ENCODE data around the gene ZNF71.
"Not testable (repeated sequence)": the region's sequence is repeated elsewhere in the genome, so short reads cannot be mapped to it uniquely, and the experiment has no call there.

Gene ZNF71

GRCh38 chr19:56622374-56622773 lies 27.3 kb downstream of the ZNF71 start:
- DNase-seq (ENCODE audit: low read depth) = no peak

- no peak for DNase-seq (ENCODE audit: low read depth)
Measured at GRCh38 chr19:56623006-56623405, 27.9 kb downstream of the ZNF71 start.

- no peak for DNase-seq (ENCODE audit: low read depth)
Measured at GRCh38 chr19:56625708-56626107, 30.6 kb downstream of the ZNF71 start.

- DNase-seq (ENCODE audit: low read depth) = no peak
Measured at GRCh38 chr19:56633021-56633420, 37.9 kb downstream of the ZNF71 start.

GRCh38 chr19:56637976-56638555 lies 43.0 kb downstream of the ZNF71 start:
- DNase-seq (ENCODE audit: low read depth) = peak; percentile 53

- peak; percentile 2 for DNase-seq (ENCODE audit: low read depth)
Measured at GRCh38 chr19:56639217-56639616, 44.1 kb downstream of the ZNF71 start.

- DNase-seq (ENCODE audit: low read depth) = no peak
Measured at GRCh38 chr19:56642711-56643459, 47.8 kb downstream of the ZNF71 start, which contains the start of gene SMIM17. Gene SMIM17, plus strand, starts transcription at chr19:56643159. Its CDS starts 2,509 bp downstream, at chr19:56645668.

- no peak for DNase-seq (ENCODE audit: low read depth)
Measured at GRCh38 chr19:56643460-56643955, 48.4 kb downstream of the ZNF71 start.

- no peak for DNase-seq (ENCODE audit: low read depth)
Measured at GRCh38 chr19:56654151-56654550, 59.0 kb downstream of the ZNF71 start.

- no peak for DNase-seq (ENCODE audit: low read depth)
Measured at GRCh38 chr19:56660381-56661107, 65.4 kb downstream of the ZNF71 start.

GRCh38 chr19:56661248-56661647 lies 66.1 kb downstream of the ZNF71 start:
- DNase-seq (ENCODE audit: low read depth) = no peak

- DNase-seq (ENCODE audit: low read depth) = no peak
Measured at GRCh38 chr19:56663931-56664500, 68.9 kb downstream of the ZNF71 start.

- DNase-seq (ENCODE audit: low read depth) = no peak
Measured at GRCh38 chr19:56664511-56664910, 69.4 kb downstream of the ZNF71 start.

- no peak for DNase-seq (ENCODE audit: low read depth)
Measured at GRCh38 chr19:56667311-56667870, 72.3 kb downstream of the ZNF71 start.

- DNase-seq (ENCODE audit: low read depth) = no peak
Measured at GRCh38 chr19:56668676-56669075, 73.6 kb downstream of the ZNF71 start.

GRCh38 chr19:56670401-56670960 lies 75.4 kb downstream of the ZNF71 start:
- no peak for DNase-seq (ENCODE audit: low read depth)

- DNase-seq (ENCODE audit: low read depth) = no peak
Measured at GRCh38 chr19:56670961-56671612, 76.0 kb downstream of the ZNF71 start.

- no peak for DNase-seq (ENCODE audit: low read depth)
Measured at GRCh38 chr19:56671613-56671994, 76.5 kb downstream of the ZNF71 start, which contains the start of gene ZNF835. Gene ZNF835, minus strand, starts transcription at chr19:56671757. Its CDS starts 6,559 bp downstream, at chr19:56665198.

- not testable (repeated sequence) for DNase-seq (ENCODE audit: low read depth)
Measured at GRCh38 chr19:56672610-56673009, 77.5 kb downstream of the ZNF71 start.

All from non-pigmented ciliary epithelial cell (primary cell).